DMS 273 treated with DMSO at 0.1 percent for 48 hours (cell line): ENCODE data around the gene TMEM270.
"Not testable (repeated sequence)": the region's sequence is repeated elsewhere in the genome, so short reads cannot be mapped to it uniquely, and the experiment has no call there.

Source experiments
- DNase-seq: peaks from one replicate; lab custom pipeline; 2025; lab: John Stamatoyannopoulos, UW

Gene TMEM270

GRCh38 chr7:73860859-73861258, at the start of gene TMEM270:
Gene TMEM270, plus strand, starts transcription at chr7:73861159. Its CDS starts 36 bp downstream, at chr7:73861195.
- DNase-seq, result no peak

- DNase-seq, result no peak
Observed at GRCh38 chr7:73811760-73812168, 49.2 kb upstream of the TMEM270 start.

- DNase-seq, result no peak
Observed at GRCh38 chr7:73812996-73813395, 48.0 kb upstream of the TMEM270 start.

DNA sequence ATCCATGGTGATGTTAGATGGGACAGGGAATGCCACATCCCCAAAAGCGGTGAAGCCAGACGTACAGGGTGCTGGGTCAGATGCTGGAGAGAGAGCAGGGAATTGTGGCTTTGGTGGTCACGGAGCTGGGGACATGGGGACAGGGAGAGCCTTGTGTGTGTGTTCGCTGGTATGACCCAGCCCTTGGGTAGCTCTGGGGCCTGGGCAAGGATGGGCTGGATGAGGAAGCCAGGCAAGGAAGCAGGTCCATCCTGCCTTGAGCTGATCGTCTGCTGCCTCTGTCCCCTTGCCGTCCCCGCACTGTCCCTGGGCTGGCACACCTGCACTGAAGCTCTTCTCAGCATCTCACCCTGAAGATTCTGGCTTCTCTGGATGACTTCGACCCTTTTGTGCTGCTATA, 45.5 kb upstream of the TMEM270 start:
- no peak for DNase-seq

DNA sequence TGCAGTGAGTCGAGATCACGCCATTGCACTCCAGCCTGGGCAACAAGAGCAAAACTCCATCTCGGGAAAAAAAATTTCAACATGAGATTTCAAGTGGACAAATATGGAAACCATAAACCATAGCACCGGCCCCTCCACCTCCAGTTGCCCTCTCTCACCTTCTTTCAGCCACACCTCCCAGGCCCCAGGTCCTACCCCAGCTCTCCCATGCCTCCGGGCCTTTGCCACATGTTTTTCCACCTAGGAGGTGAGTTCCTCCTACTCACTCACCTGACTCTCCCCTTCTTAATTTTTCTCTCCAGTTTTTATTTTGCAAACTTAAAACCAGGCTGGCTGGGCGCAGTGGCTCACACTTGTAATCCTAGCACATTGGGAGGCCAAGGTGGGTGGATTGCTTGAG, 43.8 kb upstream of the TMEM270 start:
- DNase-seq, result no peak

DNA sequence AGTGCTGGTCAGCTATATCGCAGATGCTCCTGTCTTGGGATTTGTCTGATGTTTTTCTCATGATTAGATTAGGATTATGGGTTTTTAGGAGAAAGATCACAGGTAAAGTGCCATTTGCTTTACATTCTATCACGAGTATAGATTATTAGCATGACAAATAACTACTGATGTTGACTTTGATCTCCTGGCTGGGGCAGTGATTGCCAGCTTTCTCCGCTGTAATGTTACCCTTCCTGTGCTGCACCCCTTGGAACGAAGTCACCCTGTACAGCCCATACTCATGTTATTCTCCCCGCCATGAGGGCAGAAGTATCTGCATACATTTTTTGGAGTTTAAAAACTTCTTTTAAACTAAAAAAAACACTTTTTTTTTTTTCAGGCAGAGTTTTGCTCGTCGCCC, 40.9 kb upstream of the TMEM270 start:
- no peak for DNase-seq

GRCh38 chr7:73821597-73822285, 39.2 kb upstream of the TMEM270 start:
- DNase-seq, result not testable (repeated sequence)

DNA sequence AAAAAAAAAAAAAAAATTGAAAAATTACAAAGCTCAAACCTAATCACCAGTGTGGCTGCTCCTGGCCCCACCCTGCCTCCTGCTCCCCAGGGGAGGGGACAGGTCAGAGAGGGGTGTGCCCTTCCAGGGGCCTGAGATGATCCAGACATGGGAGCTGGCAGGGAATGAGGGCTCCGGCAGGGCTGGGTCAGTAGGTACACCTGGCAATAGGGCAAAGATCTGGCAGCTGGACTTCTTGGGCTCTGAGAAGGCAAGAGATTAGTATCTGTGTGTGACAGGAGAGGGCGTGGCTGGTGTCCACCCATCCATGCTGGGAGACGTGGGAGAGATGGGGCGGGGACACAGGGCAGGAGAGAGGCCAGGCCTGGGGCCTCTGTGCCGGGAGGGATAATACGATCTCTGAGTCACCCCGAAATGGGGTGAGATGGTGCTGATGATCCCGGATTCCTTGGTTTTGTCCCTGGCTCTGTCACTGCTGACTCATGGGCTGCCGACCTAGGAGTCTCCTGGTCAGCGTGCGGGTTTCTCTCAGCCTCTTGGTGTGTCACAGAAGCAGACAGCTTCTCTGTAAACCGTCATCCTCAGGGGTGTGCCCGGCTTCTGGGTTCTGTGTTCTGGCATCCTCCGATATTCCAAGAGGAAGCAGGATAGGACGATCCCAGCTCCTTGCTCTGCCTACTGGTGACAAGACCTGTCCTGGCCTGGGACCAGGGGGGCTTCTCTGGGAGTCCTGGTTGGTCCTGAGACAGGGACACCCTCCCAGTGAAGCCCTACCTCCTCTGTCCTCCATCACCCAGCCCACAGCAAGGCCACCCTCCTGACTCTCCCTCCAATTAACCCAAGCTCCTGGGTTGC, 38.4 kb upstream of the TMEM270 start:
- DNase-seq, result no peak

- DNase-seq, result no peak
Observed at GRCh38 chr7:73823257-73823656, 37.7 kb upstream of the TMEM270 start.

DNA sequence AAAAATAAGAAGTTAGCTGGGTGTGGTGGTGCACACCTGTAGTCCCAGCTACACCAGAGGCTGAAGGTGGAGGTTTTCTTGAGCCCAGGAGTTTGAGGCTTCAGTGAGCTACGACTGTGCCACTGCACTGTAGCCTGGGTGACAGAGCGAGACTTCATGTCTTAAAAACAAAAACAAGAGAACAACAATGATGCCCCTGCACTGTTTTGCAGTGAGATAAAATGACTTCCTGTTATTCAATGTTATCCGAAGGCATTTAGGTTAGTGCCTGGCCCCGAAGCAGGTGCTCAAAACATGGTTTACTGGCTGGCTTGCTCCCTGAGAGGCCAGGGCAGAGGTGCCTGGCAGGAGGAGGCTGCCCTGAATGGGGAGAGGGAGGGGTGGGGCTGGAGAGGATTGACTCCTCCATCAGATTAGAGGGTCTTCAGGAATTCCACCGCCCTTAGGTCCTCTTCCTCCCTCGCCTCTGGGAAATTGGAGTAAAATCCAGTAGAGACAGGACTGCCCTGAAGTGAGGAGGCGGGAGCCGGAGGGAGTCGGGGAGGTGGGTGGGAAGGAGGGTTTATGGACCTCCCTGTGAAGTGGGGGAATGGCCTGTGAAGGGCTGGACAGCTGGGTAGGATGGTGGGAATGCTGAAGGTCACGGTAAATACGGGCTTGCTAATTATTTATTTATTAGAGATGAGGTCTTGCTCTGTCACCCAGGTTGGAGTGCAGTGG, 36.9 kb upstream of the TMEM270 start:
- no peak for DNase-seq

DNA sequence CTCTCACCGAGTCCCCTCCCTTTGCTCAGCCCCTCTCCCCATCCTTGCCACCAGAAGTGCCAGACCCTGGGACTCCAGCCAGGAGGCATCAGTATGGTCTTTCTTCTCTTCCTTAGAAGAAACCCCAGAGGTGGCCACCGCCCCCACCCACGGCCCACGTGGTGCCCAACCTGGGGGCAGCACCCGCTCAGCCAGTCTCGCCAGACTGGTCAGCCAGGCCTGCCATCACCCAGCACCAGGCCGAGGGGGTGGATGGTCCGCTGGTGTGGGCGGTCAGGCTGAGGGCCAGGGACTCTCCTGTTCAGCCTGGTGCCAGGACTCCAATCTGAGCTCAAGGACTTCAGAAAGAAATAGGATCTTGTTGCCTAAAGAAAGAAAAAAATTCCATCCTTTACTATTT, 36.0 kb upstream of the TMEM270 start:
- DNase-seq, result no peak

DNA sequence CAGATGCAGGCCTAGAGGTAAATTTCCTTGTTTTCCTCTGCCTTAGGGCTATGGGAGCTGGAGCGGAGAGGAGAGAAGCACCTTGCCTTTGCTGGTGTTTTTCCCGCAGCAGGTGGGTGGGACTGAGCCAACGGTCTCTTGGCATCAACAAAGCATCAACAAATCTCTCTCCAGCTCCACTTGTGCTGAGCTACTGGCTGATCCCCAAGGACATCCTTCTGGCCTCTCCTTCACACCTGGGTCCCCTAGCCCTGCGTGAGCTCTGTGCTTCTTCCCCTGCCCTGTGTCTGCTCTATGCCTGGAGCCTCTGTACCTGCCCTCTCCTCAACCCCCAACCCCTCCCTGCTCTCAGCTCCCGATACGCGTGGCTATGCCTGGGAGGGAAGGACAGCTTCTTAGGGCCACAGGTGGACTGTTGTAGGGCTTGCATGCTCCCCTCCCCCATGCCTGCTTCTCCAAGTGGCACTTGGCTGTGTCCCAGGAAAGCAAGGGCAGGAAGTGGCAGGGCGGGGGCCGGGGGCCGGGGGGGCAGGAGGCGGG, 33.3 kb upstream of the TMEM270 start:
- peak; percentile 77 for DNase-seq

DNA sequence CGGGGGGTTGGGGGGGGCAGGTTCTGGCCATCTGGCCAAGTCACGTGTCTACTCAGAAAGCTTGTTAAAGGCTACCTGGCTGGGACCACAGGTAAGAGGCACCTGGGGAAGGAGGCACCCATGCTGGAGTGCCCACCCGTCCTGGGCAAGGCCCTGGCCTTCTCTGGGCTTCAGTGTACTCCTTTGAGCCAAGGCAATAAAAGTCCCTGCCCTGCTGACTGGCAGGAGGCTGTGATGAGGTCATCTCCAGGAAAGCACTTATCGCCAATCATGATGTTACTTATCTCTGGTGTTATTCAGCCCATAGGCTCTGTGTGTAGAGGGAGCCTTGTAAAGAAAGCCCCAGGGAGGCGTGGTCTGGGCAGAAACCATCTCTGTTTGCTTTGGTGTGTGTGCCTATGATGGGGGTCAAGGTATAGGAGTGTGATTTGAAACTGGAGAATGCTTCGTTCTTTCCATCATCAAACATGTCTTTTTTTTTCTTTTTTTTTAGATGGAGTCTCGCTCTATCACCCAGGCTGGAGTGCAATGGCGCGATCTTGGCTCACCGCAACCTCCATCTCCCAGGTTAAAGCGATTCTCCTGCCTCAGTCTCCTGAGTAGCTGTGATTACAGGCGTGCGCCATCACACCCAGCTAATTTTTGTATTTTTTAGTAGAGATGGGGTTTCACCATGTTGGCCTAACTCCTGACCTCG, 32.7 kb upstream of the TMEM270 start:
- peak; percentile 93 for DNase-seq

DNA sequence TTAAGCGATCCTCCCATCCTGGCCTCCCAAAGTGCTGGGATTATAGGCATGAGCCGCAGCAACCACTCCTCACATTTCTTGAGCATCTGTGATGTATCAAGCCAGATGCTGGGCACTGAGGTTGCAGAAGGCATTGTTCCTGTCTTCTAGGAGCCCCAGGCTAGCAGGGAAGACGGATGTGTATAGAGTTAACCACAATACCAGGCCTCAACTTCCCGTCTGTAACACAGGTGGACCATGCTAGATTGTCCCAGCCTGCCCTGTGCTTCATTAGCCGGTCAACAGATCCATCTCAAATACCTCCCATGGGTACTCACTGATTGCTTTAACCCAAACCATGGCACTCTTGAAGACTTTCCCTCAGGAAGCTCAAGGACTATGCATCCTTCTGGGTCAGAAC, 32.0 kb upstream of the TMEM270 start:
- no peak for DNase-seq

DNA sequence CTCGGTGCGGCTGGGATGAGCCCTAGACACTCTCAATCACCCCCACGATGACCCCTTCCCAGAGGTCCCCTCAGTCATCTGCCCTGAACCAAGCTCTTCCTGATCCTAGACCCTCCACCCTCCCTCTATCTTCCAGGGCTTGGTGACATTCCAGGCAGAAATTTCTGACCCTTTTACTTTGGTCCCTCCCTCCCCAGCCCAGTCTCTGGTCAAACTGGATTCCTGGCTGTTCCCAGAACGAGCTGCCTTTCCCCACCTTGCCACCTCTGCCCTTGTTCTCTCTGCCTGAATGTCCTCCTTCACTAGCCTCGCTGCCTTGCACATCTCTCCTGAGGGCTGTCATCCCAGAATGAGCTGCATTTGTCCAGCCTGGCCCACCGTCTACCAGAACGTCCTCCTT, 31.5 kb upstream of the TMEM270 start:
- DNase-seq, result no peak

DNA sequence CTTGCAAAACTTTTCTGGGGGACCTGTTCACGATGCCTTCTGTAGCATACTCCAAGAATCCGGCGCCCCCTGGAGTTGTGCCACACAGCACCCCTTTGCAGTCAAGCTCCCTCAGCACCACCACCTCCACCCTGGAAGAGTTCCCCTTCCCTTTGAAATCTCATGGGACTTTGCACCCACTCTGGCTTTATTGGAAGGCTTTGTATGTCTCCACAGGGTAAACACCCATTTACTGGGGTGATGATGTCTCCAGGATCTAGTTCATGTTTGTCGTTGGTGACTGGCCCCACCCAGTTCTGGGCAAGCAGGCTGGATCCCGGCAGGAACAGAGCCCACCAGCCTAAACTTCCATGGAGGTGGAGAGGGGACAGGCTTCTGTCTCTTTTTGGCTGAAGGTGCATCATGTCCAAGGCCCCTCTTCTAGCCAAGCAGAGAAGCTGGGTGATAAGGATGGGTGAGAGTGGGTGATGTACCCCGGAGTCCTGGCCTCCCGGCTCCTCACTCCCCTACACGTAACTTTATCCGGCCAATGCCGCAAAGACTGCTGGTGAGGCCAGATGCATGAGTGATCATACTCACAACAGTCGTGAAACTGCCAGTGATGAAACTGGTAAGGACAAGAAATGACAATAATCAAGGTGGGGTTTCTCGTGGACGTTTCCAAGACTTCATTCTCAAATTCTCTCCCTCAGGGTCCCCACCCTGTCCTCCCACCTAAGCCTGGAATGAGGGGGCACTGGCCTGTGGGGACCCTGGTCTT, 30.9 kb upstream of the TMEM270 start:
- DNase-seq, result no peak

GRCh38 chr7:73830681-73831583, 30.0 kb upstream of the TMEM270 start, which contains the start of gene CLDN4:
Gene CLDN4, plus strand, starts transcription at chr7:73830996. Its CDS starts 206 bp downstream, at chr7:73831202.
- DNase-seq, result no peak

DNA sequence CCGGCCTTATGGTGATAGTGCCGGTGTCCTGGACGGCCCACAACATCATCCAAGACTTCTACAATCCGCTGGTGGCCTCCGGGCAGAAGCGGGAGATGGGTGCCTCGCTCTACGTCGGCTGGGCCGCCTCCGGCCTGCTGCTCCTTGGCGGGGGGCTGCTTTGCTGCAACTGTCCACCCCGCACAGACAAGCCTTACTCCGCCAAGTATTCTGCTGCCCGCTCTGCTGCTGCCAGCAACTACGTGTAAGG, 29.4 kb upstream of the TMEM270 start:
- no peak for DNase-seq

DNA sequence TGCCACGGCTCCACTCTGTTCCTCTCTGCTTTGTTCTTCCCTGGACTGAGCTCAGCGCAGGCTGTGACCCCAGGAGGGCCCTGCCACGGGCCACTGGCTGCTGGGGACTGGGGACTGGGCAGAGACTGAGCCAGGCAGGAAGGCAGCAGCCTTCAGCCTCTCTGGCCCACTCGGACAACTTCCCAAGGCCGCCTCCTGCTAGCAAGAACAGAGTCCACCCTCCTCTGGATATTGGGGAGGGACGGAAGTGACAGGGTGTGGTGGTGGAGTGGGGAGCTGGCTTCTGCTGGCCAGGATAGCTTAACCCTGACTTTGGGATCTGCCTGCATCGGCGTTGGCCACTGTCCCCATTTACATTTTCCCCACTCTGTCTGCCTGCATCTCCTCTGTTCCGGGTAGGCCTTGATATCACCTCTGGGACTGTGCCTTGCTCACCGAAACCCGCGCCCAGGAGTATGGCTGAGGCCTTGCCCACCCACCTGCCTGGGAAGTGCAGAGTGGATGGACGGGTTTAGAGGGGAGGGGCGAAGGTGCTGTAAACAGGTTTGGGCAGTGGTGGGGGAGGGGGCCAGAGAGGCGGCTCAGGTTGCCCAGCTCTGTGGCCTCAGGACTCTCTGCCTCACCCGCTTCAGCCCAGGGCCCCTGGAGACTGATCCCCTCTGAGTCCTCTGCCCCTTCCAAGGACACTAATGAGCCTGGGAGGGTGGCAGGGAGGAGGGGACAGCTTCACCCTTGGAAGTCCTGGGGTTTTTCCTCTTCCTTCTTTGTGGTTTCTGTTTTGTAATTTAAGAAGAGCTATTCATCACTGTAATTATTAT, 28.9 kb upstream of the TMEM270 start:
- no peak for DNase-seq
